Embryonic facial prominence (tissue), 1 donor: Measurements from ENCODE around the gene PDGFRB.

Experiments used
- DNase-seq: peaks from one replicate; pipeline ENCODE4 v3.0.0-alpha.2; 2016; ENCODE audit errors: extremely low spot score

Gene PDGFRB

DNA sequence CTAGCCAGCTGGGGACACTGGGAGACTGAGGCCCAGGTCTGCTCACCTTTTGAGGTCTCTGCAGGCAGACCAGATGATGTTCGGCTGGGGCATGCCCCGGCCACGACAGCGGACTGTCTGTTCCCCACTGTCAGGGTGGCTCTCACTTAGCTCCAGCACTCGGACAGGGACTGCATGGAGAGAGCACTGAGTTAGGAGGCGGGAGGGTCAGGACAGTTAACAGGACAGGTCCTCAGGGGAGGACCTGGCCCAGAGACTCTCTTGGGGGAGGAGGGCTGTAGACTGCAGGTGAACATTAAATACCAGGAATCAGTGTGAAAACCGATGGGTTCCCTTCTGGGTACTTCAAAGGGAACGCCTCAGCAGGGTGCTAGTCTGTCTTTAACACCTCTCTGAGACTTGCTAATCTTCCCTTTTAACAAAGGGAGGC is 25.1 kb downstream of the PDGFRB start:
- no peak for DNase-seq

DNA sequence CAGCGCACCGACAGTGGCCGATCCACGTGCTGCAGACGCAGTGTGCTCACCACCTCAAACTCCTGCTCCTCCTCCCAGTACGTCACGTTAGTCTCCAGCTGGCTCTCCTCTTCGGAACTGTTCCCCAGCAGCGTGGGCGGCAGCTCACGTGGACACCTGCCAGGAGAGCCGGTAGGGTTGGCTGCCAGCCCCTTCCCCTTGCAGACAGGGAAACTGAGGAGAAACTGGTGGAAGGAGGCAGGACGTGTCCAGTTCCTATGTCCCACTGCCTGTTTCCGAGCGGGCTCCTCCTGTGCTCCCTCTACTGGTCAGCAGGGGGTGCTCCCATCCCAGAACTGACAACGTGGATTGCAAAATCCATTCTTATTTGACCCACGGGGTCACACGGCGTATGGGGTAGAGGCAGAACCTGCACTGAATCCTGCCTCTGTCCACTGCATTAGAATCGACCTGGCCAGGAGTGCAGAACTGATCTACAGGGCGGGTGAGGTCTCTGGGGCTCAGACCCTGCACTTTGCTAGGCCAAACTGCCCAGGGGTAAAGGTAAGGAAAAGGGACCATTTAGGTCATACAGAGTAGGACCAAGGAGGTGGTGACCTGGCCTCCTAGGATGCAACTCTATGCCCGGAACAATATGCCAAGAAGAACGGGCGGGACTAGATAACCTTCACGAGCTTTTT is 25.7 kb downstream of the PDGFRB start:
- DNase-seq: no peak

GRCh38 chr5:150129454-150129812 is 26.2 kb downstream of the PDGFRB start:
- DNase-seq: no peak

DNA sequence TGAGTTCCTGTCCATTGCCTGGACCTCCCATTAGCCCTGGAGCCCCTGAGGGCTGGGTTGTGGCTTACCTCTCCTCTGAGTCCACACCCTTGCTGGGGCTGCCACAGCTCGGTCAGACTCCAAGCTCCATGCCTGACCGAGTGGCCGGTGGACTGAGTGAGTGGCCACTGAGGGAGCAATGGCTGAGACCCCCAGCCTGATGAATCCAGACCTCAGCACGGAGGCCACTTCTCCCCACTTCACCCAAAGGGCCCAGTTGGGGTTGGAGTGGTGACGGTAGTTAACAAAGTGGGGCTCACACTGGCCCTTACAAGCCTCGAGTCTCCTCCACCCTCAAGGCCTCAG is 28.8 kb downstream of the PDGFRB start:
- DNase-seq: no peak

- DNase-seq: no peak
Measured at GRCh38 chr5:150126199-150126920, 29.3 kb downstream of the PDGFRB start.

DNA sequence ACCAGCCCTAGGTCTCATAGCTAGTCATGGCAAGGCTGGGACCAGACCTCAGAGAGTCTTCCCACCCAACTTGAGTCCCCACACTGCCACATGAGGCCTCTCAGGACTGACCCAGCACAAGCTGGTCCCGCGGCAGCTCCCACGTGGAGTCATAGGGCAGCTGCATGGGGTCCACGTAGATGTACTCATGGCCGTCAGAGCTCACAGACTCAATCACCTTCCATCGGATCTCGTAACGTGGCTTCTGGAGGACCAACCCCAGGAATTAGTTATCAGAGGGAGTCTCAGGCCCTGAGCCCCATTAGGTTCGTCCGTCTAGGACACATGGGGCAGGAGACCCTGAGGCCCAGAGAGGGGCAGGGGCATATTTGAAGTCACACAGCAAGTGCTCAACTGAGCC is 30.3 kb downstream of the PDGFRB start:
- DNase-seq: no peak

- no peak for DNase-seq
Measured at GRCh38 chr5:150124596-150124995, 31.0 kb downstream of the PDGFRB start.

- no peak for DNase-seq
Measured at GRCh38 chr5:150124111-150124557, 31.5 kb downstream of the PDGFRB start.

GRCh38 chr5:150123542-150123941 is 32.1 kb downstream of the PDGFRB start:
- DNase-seq: no peak

DNA sequence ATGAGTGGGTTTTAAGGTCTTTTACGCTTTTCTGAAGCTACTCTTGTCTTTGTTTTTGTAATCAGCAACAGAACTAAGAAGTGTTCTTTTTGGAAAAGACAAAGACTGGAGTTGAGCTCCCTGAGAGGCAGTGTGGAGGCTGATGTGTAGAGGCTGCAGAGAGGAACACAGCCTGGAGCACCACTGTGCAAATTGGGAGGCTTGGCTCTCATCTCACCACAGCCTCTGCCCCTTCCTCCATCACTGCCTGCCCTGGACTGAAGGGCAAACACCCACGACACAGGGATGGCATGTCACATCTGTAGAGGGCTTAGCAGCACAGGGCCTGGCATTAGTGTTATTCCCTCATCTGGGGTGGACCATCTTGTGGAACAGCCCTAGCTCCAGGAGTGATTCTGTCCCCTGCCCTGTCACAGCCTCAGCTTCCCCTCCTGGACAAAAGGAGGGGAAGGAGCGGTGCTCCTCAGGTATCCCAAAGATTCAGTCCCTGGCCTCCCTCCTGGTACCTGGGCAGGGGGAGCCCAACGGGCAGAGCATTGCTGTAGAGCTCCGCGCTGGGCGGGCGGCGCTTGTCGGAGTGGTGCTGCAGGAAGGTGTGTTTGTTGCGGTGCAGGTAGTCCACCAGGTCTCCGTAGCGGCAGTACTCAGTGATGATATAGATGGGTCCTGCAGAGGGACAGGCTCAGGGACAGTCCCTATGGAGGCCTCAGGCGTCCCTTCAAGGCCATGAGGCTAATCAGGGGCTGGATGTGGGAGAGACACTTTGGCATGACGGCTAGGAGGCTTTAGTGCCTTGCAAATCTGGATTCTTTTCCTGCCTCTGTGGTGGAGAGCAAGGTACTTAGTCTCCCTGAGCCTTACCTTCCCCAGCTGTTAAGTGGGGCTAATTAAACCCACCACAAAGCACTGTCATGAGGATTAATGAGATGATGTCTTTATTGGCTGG is 32.8 kb downstream of the PDGFRB start:
- DNase-seq: no peak

GRCh38 chr5:150122158-150122510 is 33.5 kb downstream of the PDGFRB start:
- DNase-seq: no peak

DNA sequence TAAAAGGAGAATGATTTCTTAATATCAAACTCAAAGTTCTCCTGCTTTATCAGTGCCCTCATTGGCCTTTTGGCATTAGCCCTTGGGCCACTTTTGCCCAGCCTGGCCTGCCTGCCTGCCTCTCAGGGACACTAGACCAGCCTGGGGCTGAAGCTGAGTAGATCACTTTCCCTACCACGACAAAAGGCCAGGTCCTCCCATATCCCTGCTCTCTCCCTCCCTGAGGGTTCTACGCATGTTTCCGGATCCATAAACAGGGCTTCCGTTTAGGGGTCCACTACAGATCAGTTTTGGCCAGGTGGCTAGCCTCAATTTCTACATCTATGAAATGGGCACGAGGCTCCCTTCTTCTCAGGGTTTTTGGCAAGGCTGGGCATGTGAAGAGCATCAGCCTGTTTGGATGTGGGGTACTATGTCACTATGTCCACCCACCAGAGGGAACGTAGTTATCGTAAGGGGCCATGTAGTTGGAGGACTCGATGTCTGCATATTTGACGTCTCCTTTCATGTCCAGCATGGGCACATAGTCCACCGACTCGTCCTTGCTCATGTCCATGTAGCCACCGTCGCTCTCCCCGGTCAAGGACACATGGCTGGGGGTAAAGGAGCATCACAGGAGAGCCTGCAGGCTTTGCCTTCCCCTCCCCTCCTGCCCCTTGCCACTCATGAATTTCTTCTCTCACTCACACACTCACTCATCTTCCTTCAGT is 34.0 kb downstream of the PDGFRB start:
- DNase-seq: no peak

DNA sequence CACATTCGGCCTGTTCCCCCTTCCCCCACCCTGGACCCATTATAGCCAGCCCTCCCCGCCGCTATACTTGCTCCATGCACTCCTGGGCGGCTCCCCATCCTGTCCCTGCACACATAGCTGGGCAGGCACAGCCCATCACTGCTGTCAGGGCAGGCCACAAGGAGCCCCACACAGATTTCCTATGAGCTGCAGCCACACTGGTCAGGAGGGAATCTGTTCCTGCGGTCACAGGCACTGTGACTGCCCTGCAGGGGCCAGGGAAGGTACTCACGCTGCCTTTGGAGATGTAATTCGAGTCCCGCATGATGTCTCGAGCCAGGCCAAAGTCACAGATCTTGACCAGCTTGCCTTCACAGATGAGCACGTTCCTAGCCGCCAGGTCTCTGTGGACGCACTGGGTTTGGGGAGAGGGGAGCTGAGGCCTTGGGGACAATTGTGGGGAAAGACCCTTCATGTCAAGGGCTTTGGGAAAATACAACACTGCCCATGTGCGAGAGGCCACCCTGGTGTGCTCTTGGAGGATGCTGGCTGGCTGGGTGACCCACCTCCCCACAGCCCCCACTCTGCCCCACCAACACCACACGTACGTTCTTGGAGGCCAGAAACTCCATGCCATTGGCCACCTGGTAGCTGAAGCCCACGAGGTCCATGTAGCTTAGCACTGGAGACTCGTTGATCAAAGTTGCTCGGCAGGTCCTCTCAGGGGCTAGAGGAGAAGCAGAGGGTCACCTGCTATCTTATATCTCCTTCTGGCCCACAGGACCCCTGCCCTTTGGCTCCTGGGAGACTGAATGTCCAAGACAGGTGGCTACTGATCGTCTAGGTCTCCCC is 34.8 kb downstream of the PDGFRB start:
- no peak for DNase-seq

DNA sequence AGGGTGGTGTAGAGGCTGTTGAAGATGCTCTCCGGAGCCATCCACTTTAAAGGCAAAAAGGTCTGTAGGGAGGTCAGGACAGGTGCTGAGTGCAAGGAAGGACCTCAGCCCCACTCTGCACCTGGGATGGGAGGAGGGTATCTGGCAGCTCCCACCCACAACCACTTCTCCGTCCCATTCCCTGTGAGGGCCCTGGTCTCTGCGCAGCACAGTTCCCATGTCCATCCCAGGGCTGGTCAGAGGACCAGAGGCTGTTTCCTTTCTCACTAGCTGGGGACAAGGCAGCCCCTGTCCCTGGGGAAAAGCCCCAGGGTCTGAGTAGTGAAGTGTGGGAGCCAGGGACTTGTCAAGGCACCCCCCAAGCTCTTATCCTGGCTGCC is 35.6 kb downstream of the PDGFRB start:
- DNase-seq: no peak

GRCh38 chr5:150119421-150120061 is 36.1 kb downstream of the PDGFRB start:
- no peak for DNase-seq

GRCh38 chr5:150118561-150119229 is 37.0 kb downstream of the PDGFRB start:
- no peak for DNase-seq

DNA sequence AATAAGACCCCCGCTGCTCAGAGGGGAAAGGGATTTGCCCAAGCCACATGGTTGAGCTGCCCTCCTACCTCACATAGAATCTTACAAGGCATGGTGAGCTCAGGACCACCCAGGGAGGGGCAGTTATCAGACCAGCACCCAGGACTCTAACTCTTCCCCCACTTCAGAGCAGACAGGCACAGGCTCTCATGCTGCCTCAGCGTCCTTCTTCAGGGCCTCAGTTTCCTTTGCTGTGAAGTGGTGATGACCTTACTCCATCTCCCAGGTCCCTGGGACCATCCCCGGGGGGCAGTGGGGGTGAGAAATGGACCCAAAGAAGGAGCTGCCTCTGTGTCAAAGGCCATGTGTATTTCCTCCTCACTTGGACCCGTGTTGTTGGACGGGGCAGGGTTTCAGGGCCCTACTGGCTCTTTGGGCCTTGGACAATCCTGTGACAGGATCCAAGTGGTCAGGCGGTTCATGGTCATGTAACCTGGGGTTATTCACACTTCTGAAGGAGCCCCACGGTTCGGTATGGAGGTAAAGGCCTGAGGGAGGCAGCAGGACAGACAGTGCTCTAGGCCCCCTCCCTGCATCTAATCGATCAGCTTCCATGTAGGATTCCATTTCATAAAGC is 37.6 kb downstream of the PDGFRB start:
- no peak for DNase-seq

GRCh38 chr5:150116667-150117400 is 38.8 kb downstream of the PDGFRB start:
- DNase-seq: no peak
